K562 (cell line): ENCODE results near the gene CYTH4.

Experiments
- E2F8 ChIP-seq: fragments of 450-650 bp; IDR thresholded peaks from 2 replicates; pipeline ENCODE4 v1.7.1; 2018; ENCODE audit warnings: mild to moderate bottlenecking, low read depth; ENCODE audit not compliant: partially characterized antibody
- ELF2 ChIP-seq: fragments of 250-450 bp; sonication (Bioruptor Pico); IDR thresholded peaks from 2 replicates; pipeline ENCODE4 v1.5.0; 2021; ENCODE audit warnings: mild to moderate bottlenecking
- NEUROD1 ChIP-seq: fragments of 150-350 bp; IDR thresholded peaks from 2 replicates; pipeline ENCODE4 v1.6.1; 2014; ENCODE audit warnings: borderline replicate concordance, low read length, low read depth; ENCODE audit not compliant: partially characterized antibody
- RHOXF2B ChIP-seq: fragments of 250-450 bp; sonication (Bioruptor Pico); conservative IDR thresholded peaks from 2 replicates; pipeline ENCODE4 v1.5.1; 2021
- SMC3 ChIP-seq: conservative IDR thresholded peaks from 2 replicates; pipeline ENCODE4 v1.6.1; 2011; ENCODE audit warnings: low read depth, low read length, improper control_type of control experiment; ENCODE audit not compliant: insufficient read depth
- ZNF174 ChIP-seq: fragments of 250-450 bp; sonication (Bioruptor Pico); IDR thresholded peaks from 2 replicates; pipeline ENCODE4 v1.4.0; 2020; ENCODE audit warnings: mild to moderate bottlenecking
- ZNF224 ChIP-seq: sonication (generic); formaldehyde crosslinking; IDR thresholded peaks from 2 replicates; pipeline ENCODE4 v1.8.0; 2022; ENCODE audit warnings: mild to moderate bottlenecking, missing genetic modification reagents
- TF ChIP-seq, protein P1 (sequence below), 3 experiments: IDR thresholded peaks in 2 of 3; conservative IDR thresholded peaks in 1 of 3; 2 replicates each; pipeline ENCODE4 v1.5.1; 2011 to 2012; ENCODE audit warnings: low read length in 3 of 3, mild to moderate bottlenecking in 3 of 3, control low read depth in 2 of 3, improper control_type of control experiment in 1 of 3, inconsistent platforms in 1 of 3, low read depth in 1 of 3, mixed read lengths in 1 of 3, moderate library complexity in 1 of 3; ENCODE audit not compliant: insufficient read depth in 2 of 3

- TF ChIP-seq E2F8 (no peak), NEUROD1 (no peak), SMC3 (no peak), ZNF224 (CRISPR knock-in tag) (no peak), ELF2 (no peak), RHOXF2B (no peak), ZNF174 (CRISPR knock-in tag) (no peak)
- TF ChIP-seq, protein P1, sequence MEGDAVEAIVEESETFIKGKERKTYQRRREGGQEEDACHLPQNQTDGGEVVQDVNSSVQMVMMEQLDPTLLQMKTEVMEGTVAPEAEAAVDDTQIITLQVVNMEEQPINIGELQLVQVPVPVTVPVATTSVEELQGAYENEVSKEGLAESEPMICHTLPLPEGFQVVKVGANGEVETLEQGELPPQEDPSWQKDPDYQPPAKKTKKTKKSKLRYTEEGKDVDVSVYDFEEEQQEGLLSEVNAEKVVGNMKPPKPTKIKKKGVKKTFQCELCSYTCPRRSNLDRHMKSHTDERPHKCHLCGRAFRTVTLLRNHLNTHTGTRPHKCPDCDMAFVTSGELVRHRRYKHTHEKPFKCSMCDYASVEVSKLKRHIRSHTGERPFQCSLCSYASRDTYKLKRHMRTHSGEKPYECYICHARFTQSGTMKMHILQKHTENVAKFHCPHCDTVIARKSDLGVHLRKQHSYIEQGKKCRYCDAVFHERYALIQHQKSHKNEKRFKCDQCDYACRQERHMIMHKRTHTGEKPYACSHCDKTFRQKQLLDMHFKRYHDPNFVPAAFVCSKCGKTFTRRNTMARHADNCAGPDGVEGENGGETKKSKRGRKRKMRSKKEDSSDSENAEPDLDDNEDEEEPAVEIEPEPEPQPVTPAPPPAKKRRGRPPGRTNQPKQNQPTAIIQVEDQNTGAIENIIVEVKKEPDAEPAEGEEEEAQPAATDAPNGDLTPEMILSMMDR (IDR thresholded peaks at IDR 0.05 in 2 of 3, conservative IDR thresholded peaks at IDR 0.05 in 1 of 3; ENCODE audit: insufficient read depth in 2 of 3, low read depth in 1 of 3, low read length in 3 of 3), result no peak
Measured at GRCh38 chr22:37328017-37328416, 45.7 kb downstream of the CYTH4 start.
